K562 (cell line): ENCODE measurements around the gene ZSCAN29. TPM values are rescaled to one million over a fixed set of nuclear protein-coding genes. Genes with fewer than 3 reads are reported as not detected.
"Not testable (repeated sequence)": the region's sequence is repeated elsewhere in the genome, so short reads cannot be mapped to it uniquely, and the experiment has no call there.

Experiments used
- ATAC-seq: fragments of 200-7000 bp; cut with Tn5 transposase; 3 replicates; pipeline ENCODE4 v1.9.1; 2020; ENCODE audit warnings: moderate library complexity
- BruUV-seq: library from RNA; stranded (reverse); fragments of 400-500 nt; replicated peaks from 2 replicates; lab custom pipeline; 2021; lab: Mats Ljungman, UMichigan
- CTCF ChIA-PET: fragments of 300-600 bp; formaldehyde crosslinking; extraction: SDS; loops from one replicate; lab custom pipeline; 2021; ENCODE audit warnings: low intra/inter-chr PET ratio; lab: Yijun Ruan, JAX
- POLR2A ChIA-PET: fragments of 300-600, 350-650 bp; sonication (Branson Sonifier 250); formaldehyde crosslinking; extraction: SDS; loops from one replicate; lab custom pipeline; 2021; ENCODE audit warnings: antibody characterized with exemption, inconsistent platforms; lab: Yijun Ruan, JAX
- DNase-seq, 4 experiments: peaks; one replicate each; pipeline versions ENCODE4 v3.0.0 to v3.0.0-alpha.2; 2011 to 2018; ENCODE audit warnings: low spot score in 3 of 4, mixed read lengths in 3 of 4; ENCODE audit errors: extremely low read depth in 1 of 4
- FAIRE-seq: peaks from 2 replicates; lab custom pipeline; 2011; peaks lifted over from hg19 to GRCh38; lab: Jason Lieb, UNC
- H2AFZ ChIP-seq: 2 replicates; pipeline ENCODE4 v1.6.0; 2011; ENCODE audit warnings: low read depth, low read length, control low read depth, inconsistent platforms
- H3K27ac ChIP-seq: fragments of 200-600 bp; 3 replicates; pipeline ENCODE4 v1.8.0; 2011; ENCODE audit warnings: low read depth, mild to moderate bottlenecking, control low read depth, inconsistent platforms, low read length, moderate library complexity, mixed read lengths; ENCODE audit errors: extremely low read depth
- H3K27me3 ChIP-seq, 2 experiments: fragments of 300-600 bp in 1 of 2; 2 replicates in 1 of 2; 3 replicates in 1 of 2; pipeline versions ENCODE4 v1.6.0 to v1.8.0; 2011; ENCODE audit warnings: inconsistent platforms in 2 of 2, low read length in 2 of 2, mild to moderate bottlenecking in 1 of 2, mixed read lengths in 1 of 2, moderate library complexity in 1 of 2; ENCODE audit not compliant: control insufficient read depth in 2 of 2, insufficient read depth in 2 of 2
- H3K36me3 ChIP-seq: fragments of 300-600 bp; 3 replicates; pipeline ENCODE4 v1.8.0; 2011; ENCODE audit warnings: mild to moderate bottlenecking, low read length, inconsistent platforms; ENCODE audit not compliant: control insufficient read depth, insufficient read depth
- H3K4me1 ChIP-seq, 2 experiments: fragments of 200-600 bp in 1 of 2; replicated peaks in 1 of 2; 2 replicates in 1 of 2; 3 replicates in 1 of 2; pipeline versions ENCODE4 v1.5.1 to v1.8.0; 2011; ENCODE audit warnings: inconsistent platforms in 2 of 2, low read length in 2 of 2, mild to moderate bottlenecking in 1 of 2, mixed read lengths in 1 of 2, moderate library complexity in 1 of 2; ENCODE audit not compliant: control insufficient read depth in 2 of 2, insufficient read depth in 2 of 2
- H3K4me2 ChIP-seq: 2 replicates; pipeline ENCODE4 v1.6.1; 2011; ENCODE audit warnings: low read length, control low read depth, inconsistent platforms, mixed read lengths; ENCODE audit not compliant: insufficient read depth
- H3K4me3 ChIP-seq: fragments of 200-600 bp; sonication (generic), shearing (Covaris generic); 2 replicates; pipeline ENCODE4 v1.5.1; 2016; ENCODE audit warnings: control low read depth, inconsistent platforms
- H3K79me2 ChIP-seq: fragments of 200-600 bp; 3 replicates; pipeline ENCODE4 v1.8.0; 2011; ENCODE audit warnings: low read length, inconsistent platforms; ENCODE audit not compliant: control insufficient read depth, insufficient read depth
- H3K9ac ChIP-seq, 2 experiments: 2 replicates each; pipeline versions ENCODE4 v1.6.0 to v1.6.1; 2011; ENCODE audit warnings: low read depth in 2 of 2, low read length in 2 of 2, control low read depth in 1 of 2, inconsistent platforms in 1 of 2, mild to moderate bottlenecking in 1 of 2, mixed read lengths in 1 of 2; ENCODE audit not compliant: insufficient read depth in 1 of 2
- H3K9me1 ChIP-seq: one replicate; pipeline ENCODE4 v1.6.0; 2011; ENCODE audit warnings: inconsistent platforms, mild to moderate bottlenecking, low read length, moderate library complexity; ENCODE audit not compliant: control insufficient read depth, insufficient read depth
- H3K9me3 ChIP-seq: replicated peaks from 2 replicates; pipeline ENCODE4 v1.5.1; 2011; ENCODE audit warnings: low read depth, low read length, inconsistent platforms; ENCODE audit not compliant: control insufficient read depth, insufficient read depth
- H4K20me1 ChIP-seq: replicated peaks from 2 replicates; pipeline ENCODE4 v1.6.1; 2011; ENCODE audit warnings: low read length, inconsistent platforms, mixed read lengths; ENCODE audit not compliant: control insufficient read depth, insufficient read depth
- ARID2 ChIP-seq: fragments of 450-650 bp; IDR thresholded peaks from 2 replicates; pipeline ENCODE4 v1.6.1; 2017; ENCODE audit warnings: antibody characterized with exemption, mild to moderate bottlenecking
- ATF1 ChIP-seq, 2 experiments: fragments of 450-650 bp in 1 of 2; IDR thresholded peaks; 2 replicates each; pipeline ENCODE4 v1.6.1; 2016; ENCODE audit warnings: missing compliant biosample characterization in 1 of 2, missing genetic modification characterization in 1 of 2
- JUND ChIP-seq, 2 experiments: IDR thresholded peaks; 2 replicates in 1 of 2; 3 replicates in 1 of 2; pipeline ENCODE4 v1.6.1; 2011; ENCODE audit warnings: borderline replicate concordance in 2 of 2, low read depth in 2 of 2, low read length in 2 of 2, improper control_type of control experiment in 1 of 2, missing biosample characterization in 1 of 2, missing genetic modification characterization in 1 of 2, missing genetic modification reagents in 1 of 2
- LARP7 ChIP-seq: fragments of 450-650 bp; IDR thresholded peaks from 2 replicates; pipeline ENCODE4 v1.6.1; 2016
- NFE2L1 ChIP-seq: fragments of 450-650 bp; IDR thresholded peaks from 2 replicates; pipeline ENCODE4 v1.6.1; 2016; ENCODE audit warnings: missing genetic modification characterization, low read depth, mild to moderate bottlenecking, missing compliant biosample characterization, moderate library complexity, borderline replicate concordance
- SMARCA4 ChIP-seq: fragments of 450-650 bp; IDR thresholded peaks from 2 replicates; pipeline ENCODE4 v1.6.1; 2016
- ZBTB11 ChIP-seq, 3 experiments: fragments of 200-800 bp in 1 of 3; fragments of 250-450 bp in 1 of 3; fragments of 450-650 bp in 1 of 3; sonication (Bioruptor Pico) in 1 of 3; sonication (Bioruptor generic) in 1 of 3; formaldehyde crosslinking in 1 of 3; IDR thresholded peaks; 2 replicates each; pipeline versions ENCODE4 v1.6.1 to v1.8.0; 2016 to 2022; ENCODE audit warnings: mild to moderate bottlenecking in 2 of 3, missing genetic modification characterization in 2 of 3, missing compliant biosample characterization in 1 of 3, moderate library complexity in 1 of 3
- ZKSCAN8 ChIP-seq: fragments of 200-800 bp; sonication (Bioruptor generic); IDR thresholded peaks from 2 replicates; pipeline ENCODE4 v1.6.1; 2016; ENCODE audit warnings: missing genetic modification characterization, missing compliant biosample characterization
- ZNF146 ChIP-seq: IDR thresholded peaks from one replicate; pipeline ENCODE4 v1.6.1; 2018; ENCODE audit warnings: missing compliant biosample characterization; ENCODE audit not compliant: unreplicated experiment
- WGBS: fragments of 100-300 bp; shearing (Covaris generic); methylation state at CpG from one replicate; pipeline ENCODE4 v1.1.6; 2016; ENCODE audit warnings: low coverage, mixed read lengths; ENCODE audit not compliant: insufficient coverage; ENCODE audit errors: missing lambda C conversion rate; 5-methylcytosine and 5-hydroxymethylcytosine counted together
- in situ Hi-C: fragments of 300-500 bp; cut with MboI; formaldehyde crosslinking; loops from 4 replicates; pipeline ENCODE4 v1.15.0; 2018; ENCODE audit warnings: inconsistent platforms, mixed read lengths
- intact Hi-C: fragments of 100-400 bp; cut with micrococcal nuclease; formaldehyde crosslinking; loops from 2 replicates; pipeline ENCODE4 v1.14.2; 2022
- polyA plus RNA-seq, 8 experiments: library from polyadenylated mRNA; depleted of rRNA in 4 of 8; stranded (reverse) in 5 of 8; unstranded in 3 of 8; fragments of >200 nt; fragmentation: Nextera tagmentation in 2 of 8; fragmentation: Illumina TruSeq in 1 of 8; extraction: Ambion mirVana in 2 of 8; extraction: Trizol in 1 of 8; gene quantifications; 2 replicates each; pipeline versions ENCODE4 v1.2.1 to v1.2.3, GENCODE V29; 2011 to 2014; ENCODE audit warnings: inconsistent platforms in 1 of 8, missing spikeins in 1 of 8
- total RNA-seq, 7 experiments: library from RNA; depleted of rRNA in 6 of 7; stranded (reverse); fragments of >200 nt in 6 of 7; fragmentation: Illumina TruSeq in 2 of 7; extraction: Trizol in 2 of 7; gene quantifications; 2 replicates each; pipeline versions ENCODE4 v1.2.1 to v1.2.3, GENCODE V29; 2011 to 2021; ENCODE audit warnings: low replicate concordance in 1 of 7

ZSCAN29 gene
- total and polyA plus RNA-seq, 9 of the 15 experiments (the other 6 are each of a cell fraction or from before 2014, with no cell fraction given), result 2.5 to 28.6 (median 19.7) TPM

GRCh38 chr15:43393592-43393991 is 22.7 kb upstream of the ZSCAN29 start:
- H3K79me2 ChIP-seq, H3K9ac ChIP-seq, ATAC-seq, BruUV-seq, H3K4me1 ChIP-seq, intact Hi-C loops, H3K27ac ChIP-seq, H3K4me3 ChIP-seq, H3K9me1 ChIP-seq, H3K27me3 ChIP-seq, H3K4me2 ChIP-seq, H3K9me3 ChIP-seq, H2AFZ ChIP-seq, H4K20me1 ChIP-seq, CTCF ChIA-PET, FAIRE-seq, DNase-seq, POLR2A ChIA-PET, in situ Hi-C loops: not testable (repeated sequence)
- TF ChIP-seq ZNF146 (CRISPR knock-in tag), result peak; percentile 28
- peaks cover 72% of the 10 kb centered on the region for H3K36me3 ChIP-seq
- 100% methylated on average over 6 of the region's 6 CpGs for WGBS

- in situ Hi-C loops, result no loop called here
- POLR2A ChIA-PET, result interaction anchor here (1.0 to 1.3 kb wide), 3 partner anchors 8 to 15 kb away, joined by 3 to 8 read pairs (median 3); no protein-coding TSS in a partner anchor
- TF ChIP-seq LARP7, result no peak
- peak; percentile 67; the same call in 1 of the 2 replicates for TF ChIP-seq SMARCA4
- no peak for TF ChIP-seq ZBTB11 (CRISPR knock-in tag; IDR thresholded peaks at IDR 0.05)
- 0 out of 2 replicates have a peak, but pooled peaks have one; percentile 19 for TF ChIP-seq NFE2L1 (tag)
- TF ChIP-seq ZKSCAN8 (CRISPR knock-in tag), result no peak
- TF ChIP-seq ARID2, result no peak
- TF ChIP-seq ATF1 (CRISPR knock-in tag; IDR thresholded peaks at IDR 0.05), result no peak
- peak; percentile 14; the same call in 1 of the 2 replicates for TF ChIP-seq ATF1 (tag; IDR thresholded peaks at IDR 0.05)
- TF ChIP-seq JUND (IDR thresholded peaks at IDR 0.05; ENCODE audit: borderline replicate concordance, low read depth, low read length), result peak; percentile 89
- TF ChIP-seq JUND (tag; IDR thresholded peaks at IDR 0.05; ENCODE audit: borderline replicate concordance, low read depth, low read length), result peak; percentile 75; the same call in 1 of the 3 replicates
Measured at GRCh38 chr15:43390723-43391122, 19.9 kb upstream of the ZSCAN29 start.

More at GRCh38 chr15:43390723-43391122, 19.9 kb upstream of the ZSCAN29 start:
- Histone ChIP-seq H4K20me1 (no peaks in the 10 kb centered on the region), H2AFZ (no peak overlapping the region), H3K4me1 (no peaks in the 10 kb centered on the region), H3K27ac (no peak overlapping the region), H3K9me1 (no peaks in the 10 kb centered on the region), H3K9me3 (no peaks in the 10 kb centered on the region), H3K27me3 (no peaks in the 10 kb centered on the region), H3K36me3 (peaks cover 66% of the 10 kb centered on the region), H3K4me2 (no peak overlapping the region), H3K9ac (no peak overlapping the region), H3K4me3 (no peak overlapping the region), H3K79me2 (no peaks in the 10 kb centered on the region)
- peak; percentile 70 for ATAC-seq
- peak; percentile 87 for FAIRE-seq
- CTCF ChIA-PET, result no interaction called here
- intact Hi-C loops, result no loop called here
- peak in 1 of 4 experiments; percentile 36 for DNase-seq
- WGBS, result 75% methylated on average over 8 of the region's 8 CpGs
- no TSS peak for BruUV-seq
